ENCODE measurements around the gene GALNT10. TPM values are rescaled to one million over a fixed set of nuclear protein-coding genes. Genes with fewer than 3 reads are reported as not detected.

The GALNT10 gene
- total RNA-seq, 1 donor from 2014 or later, result 178 TPM

GRCh38 chr5:154369682-154370081 is 179.1 kb downstream of the GALNT10 start:
- Mint-ChIP-seq H3K9me3 (ENCODE audit: unreplicated experiment) (no peaks in the 10 kb centered on the region), H3K4me1 (ENCODE audit: unreplicated experiment) (peaks cover 82% of the 10 kb centered on the region), H3K27me3 (ENCODE audit: unreplicated experiment) (no peaks in the 10 kb centered on the region), H3K36me3 (ENCODE audit: unreplicated experiment) (peaks cover 2% of the 10 kb centered on the region), H3K27ac (ENCODE audit: unreplicated experiment) (peak overlapping the region; percentile 98), H3K4me3 (ENCODE audit: unreplicated experiment) (peak overlapping the region; percentile 58)
- TF ChIP-seq, protein P1, sequence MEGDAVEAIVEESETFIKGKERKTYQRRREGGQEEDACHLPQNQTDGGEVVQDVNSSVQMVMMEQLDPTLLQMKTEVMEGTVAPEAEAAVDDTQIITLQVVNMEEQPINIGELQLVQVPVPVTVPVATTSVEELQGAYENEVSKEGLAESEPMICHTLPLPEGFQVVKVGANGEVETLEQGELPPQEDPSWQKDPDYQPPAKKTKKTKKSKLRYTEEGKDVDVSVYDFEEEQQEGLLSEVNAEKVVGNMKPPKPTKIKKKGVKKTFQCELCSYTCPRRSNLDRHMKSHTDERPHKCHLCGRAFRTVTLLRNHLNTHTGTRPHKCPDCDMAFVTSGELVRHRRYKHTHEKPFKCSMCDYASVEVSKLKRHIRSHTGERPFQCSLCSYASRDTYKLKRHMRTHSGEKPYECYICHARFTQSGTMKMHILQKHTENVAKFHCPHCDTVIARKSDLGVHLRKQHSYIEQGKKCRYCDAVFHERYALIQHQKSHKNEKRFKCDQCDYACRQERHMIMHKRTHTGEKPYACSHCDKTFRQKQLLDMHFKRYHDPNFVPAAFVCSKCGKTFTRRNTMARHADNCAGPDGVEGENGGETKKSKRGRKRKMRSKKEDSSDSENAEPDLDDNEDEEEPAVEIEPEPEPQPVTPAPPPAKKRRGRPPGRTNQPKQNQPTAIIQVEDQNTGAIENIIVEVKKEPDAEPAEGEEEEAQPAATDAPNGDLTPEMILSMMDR (IDR thresholded peaks at IDR 0.05), result no peak
- no peak for DNase-seq (ENCODE audit: extremely low spot score, unreplicated experiment)

- no peak overlapping the region for H3K4me3 Mint-ChIP-seq (ENCODE audit: unreplicated experiment)
These were observed 179.6 kb downstream of the GALNT10 start for GRCh38 chr5:154370119-154370518.

GRCh38 chr5:154370813-154371212 is 180.3 kb downstream of the GALNT10 start:
- TF ChIP-seq, protein P1 (IDR thresholded peaks at IDR 0.05), result no peak
- Mint-ChIP-seq H3K4me3 (ENCODE audit: unreplicated experiment) (no peak overlapping the region), H3K27me3 (ENCODE audit: unreplicated experiment) (no peaks in the 10 kb centered on the region), H3K9me3 (ENCODE audit: unreplicated experiment) (no peaks in the 10 kb centered on the region), H3K4me1 (ENCODE audit: unreplicated experiment) (peaks cover 79% of the 10 kb centered on the region), H3K36me3 (ENCODE audit: unreplicated experiment) (peaks cover 5% of the 10 kb centered on the region), H3K27ac (ENCODE audit: unreplicated experiment) (peak overlapping the region; percentile 98)
- no peak for DNase-seq (ENCODE audit: extremely low spot score, unreplicated experiment)

More at GRCh38 chr5:154370119-154370518, 179.6 kb downstream of the GALNT10 start:
- Mint-ChIP-seq H3K36me3 (ENCODE audit: unreplicated experiment) (peaks cover 2% of the 10 kb centered on the region), H3K27ac (ENCODE audit: unreplicated experiment) (peak overlapping the region; percentile 98), H3K9me3 (ENCODE audit: unreplicated experiment) (no peaks in the 10 kb centered on the region), H3K4me1 (ENCODE audit: unreplicated experiment) (peaks cover 79% of the 10 kb centered on the region), H3K27me3 (ENCODE audit: unreplicated experiment) (no peaks in the 10 kb centered on the region)
- TF ChIP-seq, protein P1 (IDR thresholded peaks at IDR 0.05), result no peak
- no peak for DNase-seq (ENCODE audit: extremely low spot score, unreplicated experiment)

- Mint-ChIP-seq H3K27me3 (ENCODE audit: unreplicated experiment) (no peaks in the 10 kb centered on the region), H3K36me3 (ENCODE audit: unreplicated experiment) (peaks cover 7% of the 10 kb centered on the region), H3K27ac (ENCODE audit: unreplicated experiment) (peak overlapping the region; percentile 98), H3K4me3 (ENCODE audit: unreplicated experiment) (no peak overlapping the region), H3K4me1 (ENCODE audit: unreplicated experiment) (peaks cover 70% of the 10 kb centered on the region), H3K9me3 (ENCODE audit: unreplicated experiment) (no peaks in the 10 kb centered on the region)
- DNase-seq (ENCODE audit: extremely low spot score, unreplicated experiment), result no peak
- TF ChIP-seq, protein P1 (IDR thresholded peaks at IDR 0.05), result no peak
These were observed 181.2 kb downstream of the GALNT10 start for GRCh38 chr5:154371687-154372086.

DNA sequence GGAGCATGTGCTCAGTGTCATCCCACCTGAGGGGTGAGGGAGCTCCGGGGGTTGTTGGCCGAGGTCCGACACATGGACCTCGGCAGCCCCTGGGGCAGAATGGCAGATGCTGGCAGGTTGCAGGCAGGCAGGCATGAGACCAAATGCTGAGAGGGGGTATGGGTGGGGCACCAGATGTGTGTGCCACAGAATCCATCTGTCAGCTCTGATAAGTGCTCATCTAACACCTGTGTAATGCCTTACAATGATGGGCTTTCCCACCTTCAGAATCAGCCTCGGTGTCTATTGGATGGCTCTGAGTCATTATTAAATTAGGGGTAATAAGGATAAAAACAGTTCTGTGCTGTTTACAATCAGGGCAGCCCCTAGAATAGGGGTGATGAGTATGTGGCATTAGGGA is 182.1 kb downstream of the GALNT10 start:
- Mint-ChIP-seq H3K27me3 (ENCODE audit: unreplicated experiment) (no peaks in the 10 kb centered on the region), H3K36me3 (ENCODE audit: unreplicated experiment) (peaks cover 17% of the 10 kb centered on the region), H3K4me1 (ENCODE audit: unreplicated experiment) (peaks cover 61% of the 10 kb centered on the region), H3K4me3 (ENCODE audit: unreplicated experiment) (no peak overlapping the region), H3K27ac (ENCODE audit: unreplicated experiment) (no peak overlapping the region), H3K9me3 (ENCODE audit: unreplicated experiment) (no peaks in the 10 kb centered on the region)
- DNase-seq (ENCODE audit: extremely low spot score, unreplicated experiment), result no peak
- TF ChIP-seq, protein P1 (IDR thresholded peaks at IDR 0.05), result no peak
